ENCODE results near the gene ATXN7L3B. TPM values are rescaled to one million over a fixed set of nuclear protein-coding genes. Genes with fewer than 3 reads are reported as not detected.

ATXN7L3B gene
- total and polyA plus RNA-seq, 9 of the 15 experiments (the other 6 are each of a cell fraction or from before 2014, with no cell fraction given), result 10.3 to 40.5 (median 31.0) TPM

- POLR2A ChIA-PET, result interaction anchor here (0.6 to 1.2 kb wide), 4 partner anchors 20 to 784 kb away, joined by 3 to 5 read pairs (median 4); no protein-coding TSS in a partner anchor
- H3K36me3 ChIP-seq (ENCODE audit: control insufficient read depth, insufficient read depth, low read length), result peaks cover 43% of the 10 kb centered on the region
- DNase-seq (ENCODE audit: extremely low read depth in 1 of 4, low spot score in 3 of 4), result peak; percentile 11 to 20 (median 16)
- H3K4me1 ChIP-seq (replicated peaks in 1 of 2; ENCODE audit: control insufficient read depth in 2 of 2, insufficient read depth in 2 of 2, low read length in 2 of 2), result peaks cover 8 to 15% of the 10 kb centered on the region in 2 experiments; a peak in 4 of 5 replicates
- no peak for FAIRE-seq
- H3K27ac ChIP-seq (ENCODE audit: extremely low read depth, low read depth, low read length), result peak overlapping the region; percentile 89; the same call in 2 of the 3 replicates
- intact Hi-C loops (cut with micrococcal nuclease) (loop anchor here (5.0 kb wide), 2 partner anchors 123 to 248 kb away; no protein-coding TSS in a partner anchor), in situ Hi-C loops (cut with MboI) (loop anchor here (10.0 to 25.0 kb wide), 2 partner anchors 428 to 525 kb away; no protein-coding TSS in a partner anchor)
- peak overlapping the region; percentile 69 for H3K4me3 ChIP-seq
- no peaks in the 10 kb centered on the region for H3K27me3 ChIP-seq (ENCODE audit: control insufficient read depth in 2 of 2, insufficient read depth in 2 of 2, low read length in 2 of 2)
- peaks cover 18% of the 10 kb centered on the region for H4K20me1 ChIP-seq (replicated peaks; ENCODE audit: control insufficient read depth, insufficient read depth, low read length)
- peaks cover 51% of the 10 kb centered on the region for H3K79me2 ChIP-seq (ENCODE audit: control insufficient read depth, insufficient read depth, low read length)
- CTCF ChIA-PET (ENCODE audit: low intra/inter-chr PET ratio), result interaction anchor here (0.6 to 0.7 kb wide), 2 partner anchors 248 to 1566 kb away, joined by 3 to 8 read pairs; no protein-coding TSS in a partner anchor
- peak; percentile 30 for ATAC-seq
- no TSS peak for BruUV-seq (replicated peaks)
- no peaks in the 10 kb centered on the region for H3K9me3 ChIP-seq (replicated peaks; ENCODE audit: control insufficient read depth, insufficient read depth, low read depth, low read length)
- H2AFZ ChIP-seq (ENCODE audit: low read depth, low read length), result no peak overlapping the region
- no peaks in the 10 kb centered on the region for H3K9me1 ChIP-seq (ENCODE audit: control insufficient read depth, insufficient read depth, low read length)
- WGBS (ENCODE audit: insufficient coverage, low coverage, missing lambda C conversion rate), result 8% methylated on average over 6 of the region's 6 CpGs
- peak overlapping the region; percentile 93 for H3K4me2 ChIP-seq (ENCODE audit: insufficient read depth, low read length)
- peak overlapping the region; percentile 89 to 99 for H3K9ac ChIP-seq (ENCODE audit: insufficient read depth in 1 of 2, low read depth in 2 of 2, low read length in 2 of 2)
- TF ChIP-seq NKRF (IDR thresholded peaks at IDR 0.05; ENCODE audit: borderline replicate concordance) (peak; percentile 27; the same call in 1 of the 2 replicates), CHD2 (IDR thresholded peaks at IDR 0.05; ENCODE audit: low read depth, low read length) (no peak), HLTF (IDR thresholded peaks at IDR 0.05) (0 out of 2 replicates have a peak, but pooled peaks have one; percentile 41), MAFK (IDR thresholded peaks at IDR 0.05; ENCODE audit: low read length) (peak; percentile 30; the same call in 1 of the 2 replicates), RBFOX2 (IDR thresholded peaks at IDR 0.05; ENCODE audit: low read depth, low read length) (peak; percentile 33; the same call in 1 of the 2 replicates), NR4A1 (CRISPR knock-in tag; IDR thresholded peaks at IDR 0.05) (no peak), NR4A1 (tag; IDR thresholded peaks at IDR 0.05) (no peak), SMARCA4 (IDR thresholded peaks at IDR 0.05) (0 out of 2 replicates have a peak, but pooled peaks have one; percentile 29), CTCF (IDR thresholded peaks at IDR 0.05 in 2 of 3, conservative IDR thresholded peaks at IDR 0.05 in 1 of 3; ENCODE audit: insufficient read depth in 2 of 3, low read depth in 1 of 3, low read length in 3 of 3) (0 out of 6 replicates have a peak, but pooled peaks of 1 of the 3 experiments have one; percentile 3), NFE2L1 (tag; IDR thresholded peaks at IDR 0.05; ENCODE audit: borderline replicate concordance, low read depth) (peak; percentile 66), ZNF316 (IDR thresholded peaks at IDR 0.05) (peak; percentile 78), MAFG (tag; conservative IDR thresholded peaks at IDR 0.05) (peak; percentile 83), ETV1 (tag; conservative IDR thresholded peaks at IDR 0.05; ENCODE audit: low read depth) (no peak), C11orf30 (IDR thresholded peaks at IDR 0.05; ENCODE audit: low read depth) (peak; percentile 64; the same call in 1 of the 2 replicates), DNMT1 (IDR thresholded peaks at IDR 0.05) (0 out of 2 replicates have a peak, but pooled peaks have one; percentile 52), NFE2 (IDR thresholded peaks at IDR 0.05; ENCODE audit: low read depth) (peak; percentile 75), ZNF3 (CRISPR knock-in tag; IDR thresholded peaks at IDR 0.05) (no peak)
- TF ChIP-seq, protein P1, sequence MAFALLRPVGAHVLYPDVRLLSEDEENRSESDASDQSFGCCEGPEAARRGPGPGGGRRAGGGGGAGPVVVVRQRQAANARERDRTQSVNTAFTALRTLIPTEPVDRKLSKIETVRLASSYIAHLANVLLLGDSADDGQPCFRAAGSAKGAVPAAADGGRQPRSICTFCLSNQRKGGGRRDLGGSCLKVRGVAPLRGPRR (CRISPR knock-in tag; IDR thresholded peaks at IDR 0.05), result no peak
Observed at GRCh38 chr12:74539765-74540526, 2.3 kb downstream of the ATXN7L3B start.
